ENCODE measurements around the gene EPHA10.

The EPHA10 gene

GRCh38 chr1:37676281-37677142 lies 88.4 kb downstream of the EPHA10 start:
- no peak for DNase-seq (ENCODE audit: low read depth in 2 of 3, low spot score in 1 of 3)

- DNase-seq (ENCODE audit: low read depth in 2 of 3, low spot score in 1 of 3) = peak; percentile 29 to 59 (median 42)
Measured at GRCh38 chr1:37673920-37674319, 91.0 kb downstream of the EPHA10 start.

GRCh38 chr1:37672136-37672870 lies 92.6 kb downstream of the EPHA10 start:
- no peak for DNase-seq (ENCODE audit: low read depth in 2 of 3, low spot score in 1 of 3)

GRCh38 chr1:37671261-37671660 lies 93.7 kb downstream of the EPHA10 start:
- DNase-seq (ENCODE audit: low read depth in 2 of 3, low spot score in 1 of 3) = no peak

- no peak for DNase-seq (ENCODE audit: low read depth in 2 of 3, low spot score in 1 of 3)
Measured at GRCh38 chr1:37670133-37670532, 94.8 kb downstream of the EPHA10 start.

DNA sequence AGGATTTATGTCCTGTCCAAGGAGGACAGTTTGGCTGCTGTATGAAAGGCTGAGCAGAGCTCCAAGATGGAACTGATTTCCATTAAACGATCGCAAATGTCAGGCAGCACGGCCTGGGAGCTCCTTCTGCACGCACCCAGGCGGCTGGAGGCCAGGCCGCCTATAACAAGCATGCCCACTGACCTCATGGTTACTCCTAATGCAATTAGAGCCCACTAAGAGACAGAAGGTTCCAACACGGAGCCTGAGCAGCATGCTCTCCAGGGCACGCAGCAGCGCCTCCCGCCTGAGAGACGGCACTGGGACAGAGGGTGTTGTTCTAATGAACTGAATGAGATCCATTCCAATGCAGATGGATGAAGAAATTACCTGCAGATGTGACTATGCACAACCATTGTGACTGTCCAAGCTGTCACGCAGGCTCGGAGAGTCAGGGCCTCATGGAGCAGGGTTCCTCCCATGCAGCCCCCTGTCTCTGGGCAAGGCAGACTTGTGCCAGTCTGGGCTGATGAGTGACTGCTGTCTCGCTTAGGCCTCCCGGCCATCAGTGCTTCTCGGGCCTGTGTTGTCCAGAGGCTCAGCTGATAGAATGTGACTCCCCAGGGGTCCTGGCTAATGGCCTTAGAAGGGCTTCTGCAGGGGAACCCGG lies 97.8 kb downstream of the EPHA10 start:
- no peak for DNase-seq (ENCODE audit: low read depth in 2 of 3, low spot score in 1 of 3)

DNA sequence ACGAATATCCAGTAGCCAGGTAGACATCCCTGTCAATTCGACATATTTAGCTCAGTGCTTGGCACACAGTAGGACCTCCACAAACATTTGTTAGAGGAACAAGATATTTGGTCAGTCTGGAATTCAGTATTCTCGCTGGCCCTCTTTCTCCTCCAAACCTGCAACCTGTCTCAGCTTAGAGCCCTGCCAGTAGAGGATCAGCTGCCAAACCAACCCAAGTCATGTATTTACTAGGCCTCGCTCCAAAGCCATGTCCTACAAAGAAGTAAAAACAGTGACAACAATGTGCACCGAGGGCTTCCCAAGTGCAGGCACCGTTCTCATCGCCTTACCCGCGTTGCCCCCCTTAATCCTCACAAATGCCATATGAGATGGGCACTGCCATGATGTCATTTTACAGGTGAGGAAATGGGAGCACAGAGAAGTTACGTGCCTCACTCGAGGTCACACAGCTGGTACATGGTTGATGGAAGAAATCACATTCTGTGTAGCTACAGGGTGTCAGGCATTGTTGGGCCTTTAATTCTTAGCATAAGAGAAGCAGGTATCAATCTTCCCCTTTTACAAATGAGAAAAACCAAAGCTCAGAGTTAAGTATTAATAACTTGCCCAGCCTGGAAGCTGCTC lies 98.6 kb downstream of the EPHA10 start:
- DNase-seq (ENCODE audit: low read depth in 2 of 3, low spot score in 1 of 3) = no peak

All from stimulated activated CD4-positive, alpha-beta T cell treated with anti-CD3 and anti-CD28 coated beads, Interleukin-12 subunit alpha, Interleukin-12 subunit beta, amount 100 ng/mL, for 48 hours (primary cell).